GM23338 (cell line): ENCODE results near the gene RAPGEF5. TPM values are rescaled to one million over a fixed set of nuclear protein-coding genes. Genes with fewer than 3 reads are reported as not detected.

Experiments used
- ATAC-seq: fragments of 200-7000 bp; cut with Tn5 transposase; 3 replicates; pipeline ENCODE4 v1.9.1; 2020
- DNase-seq: peaks from one replicate; pipeline ENCODE4 v3.0.0-alpha.2; 2015; ENCODE audit warnings: low spot score
- H2AFZ ChIP-seq: fragments of 200-600 bp; sonication (generic); 2 replicates; pipeline ENCODE4 v1.8.0; 2016; ENCODE audit warnings: antibody characterized with exemption, mild to moderate bottlenecking, moderate library complexity
- H3F3A ChIP-seq: fragments of 200-600 bp; sonication (generic); replicated peaks from 2 replicates; pipeline ENCODE4 v1.8.0; 2017; ENCODE audit warnings: antibody characterized with exemption, mixed run types, low read depth
- H3K27ac ChIP-seq: fragments of 200-600 bp; sonication (generic); 2 replicates; pipeline ENCODE4 v1.6.1; 2016; ENCODE audit warnings: low read depth
- H3K27me3 ChIP-seq: fragments of 200-600 bp; sonication (generic); 2 replicates; pipeline ENCODE4 v1.8.0; 2016; ENCODE audit warnings: mild to moderate bottlenecking, mixed run types, moderate library complexity; ENCODE audit not compliant: insufficient read depth
- H3K36me3 ChIP-seq: fragments of 200-600 bp; sonication (generic); 2 replicates; pipeline ENCODE4 v1.8.0; 2016; ENCODE audit warnings: mild to moderate bottlenecking; ENCODE audit not compliant: insufficient read depth
- H3K4me1 ChIP-seq: fragments of 200-600 bp; sonication (generic); 2 replicates; pipeline ENCODE4 v1.8.0; 2016; ENCODE audit warnings: mild to moderate bottlenecking, moderate library complexity; ENCODE audit not compliant: insufficient read depth
- H3K4me2 ChIP-seq: fragments of 200-600 bp; sonication (generic); 2 replicates; pipeline ENCODE4 v1.7.1; 2017; ENCODE audit warnings: mixed run types
- H3K4me3 ChIP-seq: fragments of 200-600 bp; sonication (generic); 2 replicates; pipeline ENCODE4 v1.6.1; 2016; ENCODE audit warnings: mixed run types
- H3K79me2 ChIP-seq: fragments of 200-600 bp; sonication (generic); replicated peaks from 2 replicates; pipeline ENCODE4 v1.8.0; 2017; ENCODE audit warnings: mild to moderate bottlenecking; ENCODE audit not compliant: insufficient read depth
- H3K9me2 ChIP-seq: fragments of 200-600 bp; sonication (generic); 2 replicates; pipeline ENCODE4 v1.8.0; 2017; ENCODE audit not compliant: insufficient read depth
- H4K20me1 ChIP-seq: fragments of 200-600 bp; sonication (generic); replicated peaks from 2 replicates; pipeline ENCODE4 v1.8.0; 2017; ENCODE audit warnings: mild to moderate bottlenecking; ENCODE audit not compliant: insufficient read depth
- H3K27ac Mint-ChIP-seq: 2 replicates; pipeline ENCODE4 v1.8.0; 2020; ENCODE audit warnings: inconsistent platforms, mild to moderate bottlenecking, moderate library complexity, mixed read lengths
- H3K27me3 Mint-ChIP-seq: 3 replicates; pipeline ENCODE4 v1.8.0; 2022; ENCODE audit warnings: low read depth, mild to moderate bottlenecking, moderate library complexity, mixed read lengths, inconsistent platforms; ENCODE audit not compliant: insufficient read depth, poor library complexity
- H3K36me3 Mint-ChIP-seq: 3 replicates; pipeline ENCODE4 v1.8.0; 2021; ENCODE audit warnings: low read depth, mild to moderate bottlenecking, inconsistent platforms, moderate library complexity, mixed read lengths
- H3K4me1 Mint-ChIP-seq: 3 replicates; pipeline ENCODE4 v1.8.0; 2020; ENCODE audit warnings: mild to moderate bottlenecking, inconsistent platforms, mixed read lengths
- H3K4me3 Mint-ChIP-seq: 3 replicates; pipeline ENCODE4 v1.8.0; 2021; ENCODE audit warnings: moderate library complexity, mild to moderate bottlenecking, inconsistent platforms, mixed read lengths
- H3K9me3 Mint-ChIP-seq: 3 replicates; pipeline ENCODE4 v1.8.0; 2020; ENCODE audit warnings: moderate library complexity, mild to moderate bottlenecking, inconsistent platforms, mixed read lengths
- EZH2 ChIP-seq: fragments of 200-600 bp; sonication (generic); IDR thresholded peaks from one replicate; pipeline ENCODE4 v1.8.0; 2017; ENCODE audit warnings: antibody characterized with exemption, mild to moderate bottlenecking, low read depth; ENCODE audit not compliant: unreplicated experiment
- NANOG ChIP-seq: IDR thresholded peaks from 2 replicates; pipeline ENCODE4 v1.6.1; 2016; ENCODE audit warnings: antibody characterized with exemption, borderline replicate concordance
- STAT1 ChIP-seq: IDR thresholded peaks from one replicate; pipeline ENCODE4 v1.6.1; 2016; ENCODE audit warnings: antibody characterized with exemption; ENCODE audit not compliant: unreplicated experiment
- ZNF114 ChIP-seq: fragments of 250-450 bp; sonication (Bioruptor Pico); IDR thresholded peaks from 2 replicates; pipeline ENCODE4 v1.5.0; 2020; ENCODE audit warnings: mild to moderate bottlenecking, moderate library complexity
- ZNF331 ChIP-seq: fragments of 250-450 bp; sonication (Bioruptor Pico); IDR thresholded peaks from 2 replicates; pipeline ENCODE4 v1.5.0; 2020; ENCODE audit warnings: low read depth, mild to moderate bottlenecking, moderate library complexity
- polyA plus RNA-seq: library from polyadenylated mRNA; unstranded; fragments of >200 nt; fragmentation: Nextera tagmentation; extraction: Ambion mirVana; gene quantifications from 2 replicates; pipeline ENCODE4 v1.2.1, GENCODE V29; 2016
- total RNA-seq: library from RNA; depleted of rRNA; stranded (reverse); fragments of >200 nt; shearing (Covaris generic); gene quantifications from 2 replicates; pipeline ENCODE4 v1.2.3, GENCODE V29; 2014
- TF ChIP-seq, protein P1 (sequence below): fragments of 250-450 bp; sonication (Bioruptor Pico); IDR thresholded peaks from 2 replicates; pipeline ENCODE4 v1.5.0; 2020; ENCODE audit warnings: mild to moderate bottlenecking, moderate library complexity

Gene RAPGEF5
- total and polyA plus RNA-seq, 2 experiments from 2014 or later, result 6.3 to 13.1 TPM

GRCh38 chr7:22386206-22386858, 29.4 kb upstream of the RAPGEF5 start (continued):
- TF ChIP-seq, protein P1, sequence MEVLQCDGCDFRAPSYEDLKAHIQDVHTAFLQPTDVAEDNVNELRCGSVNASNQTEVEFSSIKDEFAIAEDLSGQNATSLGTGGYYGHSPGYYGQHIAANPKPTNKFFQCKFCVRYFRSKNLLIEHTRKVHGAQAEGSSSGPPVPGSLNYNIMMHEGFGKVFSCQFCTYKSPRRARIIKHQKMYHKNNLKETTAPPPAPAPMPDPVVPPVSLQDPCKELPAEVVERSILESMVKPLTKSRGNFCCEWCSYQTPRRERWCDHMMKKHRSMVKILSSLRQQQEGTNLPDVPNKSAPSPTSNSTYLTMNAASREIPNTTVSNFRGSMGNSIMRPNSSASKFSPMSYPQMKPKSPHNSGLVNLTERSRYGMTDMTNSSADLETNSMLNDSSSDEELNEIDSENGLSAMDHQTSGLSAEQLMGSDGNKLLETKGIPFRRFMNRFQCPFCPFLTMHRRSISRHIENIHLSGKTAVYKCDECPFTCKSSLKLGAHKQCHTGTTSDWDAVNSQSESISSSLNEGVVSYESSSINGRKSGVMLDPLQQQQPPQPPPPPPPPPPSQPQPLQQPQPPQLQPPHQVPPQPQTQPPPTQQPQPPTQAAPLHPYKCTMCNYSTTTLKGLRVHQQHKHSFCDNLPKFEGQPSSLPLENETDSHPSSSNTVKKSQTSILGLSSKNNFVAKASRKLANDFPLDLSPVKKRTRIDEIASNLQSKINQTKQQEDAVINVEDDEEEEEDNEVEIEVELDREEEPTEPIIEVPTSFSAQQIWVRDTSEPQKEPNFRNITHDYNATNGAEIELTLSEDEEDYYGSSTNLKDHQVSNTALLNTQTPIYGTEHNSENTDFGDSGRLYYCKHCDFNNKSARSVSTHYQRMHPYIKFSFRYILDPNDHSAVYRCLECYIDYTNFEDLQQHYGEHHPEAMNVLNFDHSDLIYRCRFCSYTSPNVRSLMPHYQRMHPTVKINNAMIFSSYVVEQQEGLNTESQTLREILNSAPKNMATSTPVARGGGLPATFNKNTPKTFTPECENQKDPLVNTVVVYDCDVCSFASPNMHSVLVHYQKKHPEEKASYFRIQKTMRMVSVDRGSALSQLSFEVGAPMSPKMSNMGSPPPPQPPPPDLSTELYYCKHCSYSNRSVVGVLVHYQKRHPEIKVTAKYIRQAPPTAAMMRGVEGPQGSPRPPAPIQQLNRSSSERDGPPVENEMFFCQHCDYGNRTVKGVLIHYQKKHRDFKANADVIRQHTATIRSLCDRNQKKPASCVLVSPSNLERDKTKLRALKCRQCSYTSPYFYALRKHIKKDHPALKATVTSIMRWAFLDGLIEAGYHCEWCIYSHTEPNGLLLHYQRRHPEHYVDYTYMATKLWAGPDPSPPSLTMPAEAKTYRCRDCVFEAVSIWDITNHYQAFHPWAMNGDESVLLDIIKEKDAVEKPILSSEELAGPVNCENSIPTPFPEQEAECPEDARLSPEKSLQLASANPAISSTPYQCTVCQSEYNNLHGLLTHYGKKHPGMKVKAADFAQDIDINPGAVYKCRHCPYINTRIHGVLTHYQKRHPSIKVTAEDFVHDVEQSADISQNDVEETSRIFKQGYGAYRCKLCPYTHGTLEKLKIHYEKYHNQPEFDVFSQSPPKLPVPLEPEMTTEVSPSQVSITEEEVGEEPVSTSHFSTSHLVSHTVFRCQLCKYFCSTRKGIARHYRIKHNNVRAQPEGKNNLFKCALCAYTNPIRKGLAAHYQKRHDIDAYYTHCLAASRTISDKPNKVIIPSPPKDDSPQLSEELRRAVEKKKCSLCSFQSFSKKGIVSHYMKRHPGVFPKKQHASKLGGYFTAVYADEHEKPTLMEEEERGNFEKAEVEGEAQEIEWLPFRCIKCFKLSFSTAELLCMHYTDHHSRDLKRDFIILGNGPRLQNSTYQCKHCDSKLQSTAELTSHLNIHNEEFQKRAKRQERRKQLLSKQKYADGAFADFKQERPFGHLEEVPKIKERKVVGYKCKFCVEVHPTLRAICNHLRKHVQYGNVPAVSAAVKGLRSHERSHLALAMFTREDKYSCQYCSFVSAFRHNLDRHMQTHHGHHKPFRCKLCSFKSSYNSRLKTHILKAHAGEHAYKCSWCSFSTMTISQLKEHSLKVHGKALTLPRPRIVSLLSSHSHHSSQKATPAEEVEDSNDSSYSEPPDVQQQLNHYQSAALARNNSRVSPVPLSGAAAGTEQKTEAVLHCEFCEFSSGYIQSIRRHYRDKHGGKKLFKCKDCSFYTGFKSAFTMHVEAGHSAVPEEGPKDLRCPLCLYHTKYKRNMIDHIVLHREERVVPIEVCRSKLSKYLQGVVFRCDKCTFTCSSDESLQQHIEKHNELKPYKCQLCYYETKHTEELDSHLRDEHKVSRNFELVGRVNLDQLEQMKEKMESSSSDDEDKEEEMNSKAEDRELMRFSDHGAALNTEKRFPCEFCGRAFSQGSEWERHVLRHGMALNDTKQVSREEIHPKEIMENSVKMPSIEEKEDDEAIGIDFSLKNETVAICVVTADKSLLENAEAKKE, result no peak
- TF ChIP-seq EZH2 (no peak), STAT1 (no peak), ZNF114 (CRISPR knock-in tag) (no peak), NANOG (no peak), ZNF331 (CRISPR knock-in tag) (no peak)

DNA sequence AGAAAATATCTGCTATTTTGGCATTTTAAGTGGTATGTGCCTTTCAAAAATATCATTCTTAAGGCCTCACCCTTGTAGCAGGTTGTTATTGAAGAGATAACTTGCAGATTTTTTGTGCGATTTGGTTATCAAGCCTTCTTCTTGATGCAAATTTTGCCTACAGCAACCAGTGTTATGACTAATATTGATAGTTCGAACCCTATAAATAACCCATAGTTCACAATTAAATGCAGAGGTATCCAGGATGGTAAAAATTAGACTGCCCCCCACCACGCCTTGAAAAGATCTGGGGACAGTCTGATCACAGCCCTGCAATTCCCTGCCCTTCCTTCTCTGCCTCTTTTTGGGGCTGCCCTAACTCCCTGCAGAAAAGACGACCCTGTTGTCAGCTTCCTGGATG, 28.4 kb upstream of the RAPGEF5 start:
- no peak for DNase-seq
- no peaks in the 10 kb centered on the region for H3K36me3 Mint-ChIP-seq

More for the DNA sequence above, 28.4 kb upstream of the RAPGEF5 start:
- H3K4me1 ChIP-seq, result peaks cover 6% of the 10 kb centered on the region; the same call in 1 of the 2 replicates
- no peak overlapping the region for H3K4me3 Mint-ChIP-seq
- peaks cover 2% of the 10 kb centered on the region for H3K27me3 Mint-ChIP-seq
- H3F3A ChIP-seq, result no peaks in the 10 kb centered on the region
- H3K27ac Mint-ChIP-seq, result no peak overlapping the region
- ATAC-seq, result no peak
- H3K4me1 Mint-ChIP-seq, result peaks cover 12% of the 10 kb centered on the region; the same call in 2 of the 3 replicates
- no peak overlapping the region for H3K27ac ChIP-seq
- no peaks in the 10 kb centered on the region for H3K9me3 Mint-ChIP-seq
- no peak overlapping the region for H3K4me3 ChIP-seq
- H3K36me3 ChIP-seq, result no peaks in the 10 kb centered on the region
- H3K4me2 ChIP-seq, result no peak overlapping the region
- no peaks in the 10 kb centered on the region for H3K27me3 ChIP-seq
- no peaks in the 10 kb centered on the region for H4K20me1 ChIP-seq
- H3K79me2 ChIP-seq, result no peaks in the 10 kb centered on the region
- no peak overlapping the region for H2AFZ ChIP-seq
- 0 out of 2 replicates have a peak, but pooled peaks cover 8% of the 10 kb centered on the region for H3K9me2 ChIP-seq
- TF ChIP-seq EZH2, result no peak
